Osteoblast (primary cell): ENCODE data around the gene TP73. TPM values are rescaled to one million over a fixed set of nuclear protein-coding genes. Genes with fewer than 3 reads are reported as not detected.

Experiments
- DNase-seq: peaks from one replicate; pipeline ENCODE4 v3.0.0; 2011; ENCODE audit warnings: low spot score, mixed read lengths; ENCODE audit not compliant: insufficient read length; ENCODE audit errors: missing footprints
- H2AFZ ChIP-seq: 2 replicates; pipeline ENCODE4 v1.6.0; 2011; ENCODE audit warnings: mild to moderate bottlenecking, low read length
- H3K27ac ChIP-seq: 2 replicates; pipeline ENCODE4 v1.5.1; 2011; ENCODE audit warnings: mild to moderate bottlenecking, low read depth, low read length, moderate library complexity
- H3K27me3 ChIP-seq: 2 replicates; pipeline ENCODE4 v1.6.0; 2012; ENCODE audit warnings: mild to moderate bottlenecking, control low read depth, inconsistent platforms, low read length, moderate library complexity; ENCODE audit not compliant: insufficient read depth
- H3K36me3 ChIP-seq: 2 replicates; pipeline ENCODE4 v1.5.1; 2011; ENCODE audit warnings: mild to moderate bottlenecking, low read length, control low read depth, moderate library complexity; ENCODE audit not compliant: insufficient read depth
- H3K4me1 ChIP-seq: 2 replicates; pipeline ENCODE4 v1.5.1; 2011; ENCODE audit warnings: mild to moderate bottlenecking, low read length, control low read depth, moderate library complexity; ENCODE audit not compliant: insufficient read depth
- H3K4me2 ChIP-seq: 2 replicates; pipeline ENCODE4 v1.6.0; 2011; ENCODE audit warnings: mild to moderate bottlenecking, low read length; ENCODE audit not compliant: insufficient read depth
- H3K4me3 ChIP-seq: fragments of 200-600 bp; sonication (generic); 3 replicates; pipeline ENCODE4 v1.5.1; 2012; ENCODE audit warnings: mild to moderate bottlenecking, low read length, inconsistent platforms; ENCODE audit not compliant: insufficient read depth
- H3K79me2 ChIP-seq: 2 replicates; pipeline ENCODE4 v1.6.0; 2012; ENCODE audit warnings: mild to moderate bottlenecking, low read length, control low read depth, inconsistent platforms; ENCODE audit not compliant: insufficient read depth
- H3K9me3 ChIP-seq: 2 replicates; pipeline ENCODE4 v1.5.1; 2011; ENCODE audit warnings: low read depth, low read length, control low read depth
- H4K20me1 ChIP-seq: 2 replicates; pipeline ENCODE4 v1.6.0; 2012; ENCODE audit warnings: mild to moderate bottlenecking, low read length, control low read depth; ENCODE audit not compliant: insufficient read depth
- CTCF ChIP-seq: IDR thresholded peaks from 2 replicates; pipeline ENCODE4 v1.5.1; 2011; ENCODE audit warnings: mild to moderate bottlenecking, low read depth, low read length, moderate library complexity; ENCODE audit errors: extremely low read depth
- total RNA-seq: library from RNA; depleted of rRNA; stranded (reverse); fragments of >200 nt; gene quantifications from 2 replicates; pipeline ENCODE4 v1.2.3, GENCODE V29; 2012

Gene TP73
- total RNA-seq, 1 donor = not detected

GRCh38 chr1:3679799-3680453 lies 27.6 kb downstream of the TP73 start:
- Histone ChIP-seq H3K36me3 (no peaks in the 10 kb centered on the region), H3K79me2 (no peaks in the 10 kb centered on the region), H3K27me3 (no peaks in the 10 kb centered on the region), H2AFZ (no peak overlapping the region), H3K4me1 (no peaks in the 10 kb centered on the region), H3K4me2 (no peak overlapping the region), H3K27ac (no peak overlapping the region), H3K4me3 (no peak overlapping the region), H4K20me1 (no peaks in the 10 kb centered on the region), H3K9me3 (no peaks in the 10 kb centered on the region)
- TF ChIP-seq CTCF = no peak
- no peak for DNase-seq

DNA sequence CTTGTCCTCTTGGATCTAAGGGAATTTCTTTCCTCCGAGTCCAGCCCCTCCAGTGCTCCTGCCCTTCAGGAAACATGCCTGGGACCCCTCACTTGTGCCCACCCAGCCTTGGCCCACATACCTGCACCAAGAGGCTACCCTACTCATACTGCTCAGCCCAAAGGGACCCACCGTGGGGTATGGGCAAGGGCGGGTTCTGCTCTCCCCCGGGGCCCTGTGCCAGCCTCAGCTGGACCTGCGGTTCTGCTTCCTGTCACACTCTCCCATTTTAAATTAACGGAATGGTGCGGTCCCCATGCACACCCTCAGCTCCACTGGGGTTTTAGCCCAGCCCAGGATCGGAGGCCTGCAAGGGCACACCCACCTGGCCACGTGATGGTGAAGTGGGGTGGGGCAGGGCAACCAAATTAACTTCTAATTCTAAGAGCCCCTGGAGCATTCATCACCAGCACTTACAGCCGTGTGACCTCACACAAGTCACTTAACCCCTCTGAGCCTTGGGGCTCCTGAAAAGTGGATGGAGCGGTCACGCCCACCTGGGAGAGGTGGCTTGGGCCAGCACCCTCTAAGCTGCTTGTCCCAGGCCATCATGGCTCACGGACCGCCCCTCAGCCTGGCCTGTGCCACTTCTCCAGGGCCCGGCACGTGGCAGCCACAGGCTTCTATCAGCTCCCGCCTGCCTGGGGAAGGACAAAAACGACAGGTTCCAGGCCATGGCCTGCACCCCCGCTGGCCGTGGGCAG lies 28.3 kb downstream of the TP73 start:
- no peaks in the 10 kb centered on the region for H4K20me1 ChIP-seq
- no peaks in the 10 kb centered on the region for H3K36me3 ChIP-seq
- H3K4me3 ChIP-seq = no peak overlapping the region
- H3K4me2 ChIP-seq = no peak overlapping the region
- no peak overlapping the region for H3K27ac ChIP-seq
- DNase-seq = no peak
- H3K79me2 ChIP-seq = no peaks in the 10 kb centered on the region
- no peaks in the 10 kb centered on the region for H3K9me3 ChIP-seq
- TF ChIP-seq CTCF = no peak
- H3K4me1 ChIP-seq = no peaks in the 10 kb centered on the region
- no peak overlapping the region for H2AFZ ChIP-seq
- H3K27me3 ChIP-seq = no peaks in the 10 kb centered on the region

DNA sequence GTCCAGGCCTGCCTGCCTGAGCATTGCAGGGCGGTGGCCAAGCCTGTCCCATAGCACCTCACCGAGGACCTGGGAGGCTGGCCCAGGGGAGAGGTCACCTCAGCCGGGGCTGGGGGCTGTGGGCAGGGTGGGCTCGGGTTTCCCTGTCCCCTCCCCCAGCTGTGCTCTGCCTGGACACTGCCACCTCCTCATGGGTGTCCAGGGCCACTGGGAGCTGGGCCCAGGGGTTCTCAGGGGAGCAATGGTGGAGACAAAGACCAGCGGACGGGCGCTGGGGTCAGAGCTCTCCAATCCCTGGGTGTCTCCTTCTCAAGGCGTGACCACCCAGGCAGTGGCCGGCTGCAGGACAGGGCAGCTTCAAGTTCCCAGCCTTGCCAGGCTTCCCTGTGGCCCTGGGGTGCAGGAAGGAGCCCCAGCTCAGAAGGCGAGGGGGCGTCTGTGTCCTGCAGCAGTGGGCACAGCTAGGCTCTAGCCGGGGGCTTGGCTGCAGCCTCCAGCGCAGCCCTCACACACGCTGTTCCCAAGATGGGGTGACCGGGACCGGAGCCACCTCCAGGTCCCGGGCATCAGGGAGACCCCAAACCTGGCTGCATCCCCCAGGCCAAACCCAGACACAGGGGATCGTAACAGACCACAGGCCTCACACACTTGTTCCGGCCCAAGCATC lies 29.0 kb downstream of the TP73 start:
- no peak for TF ChIP-seq CTCF
- no peak overlapping the region for H3K4me3 ChIP-seq
- H2AFZ ChIP-seq = no peak overlapping the region
- no peaks in the 10 kb centered on the region for H3K9me3 ChIP-seq
- H3K27ac ChIP-seq = no peak overlapping the region
- no peaks in the 10 kb centered on the region for H3K4me1 ChIP-seq
- no peaks in the 10 kb centered on the region for H3K36me3 ChIP-seq
- no peak for DNase-seq
- no peak overlapping the region for H3K4me2 ChIP-seq
- H3K27me3 ChIP-seq = no peaks in the 10 kb centered on the region
- H4K20me1 ChIP-seq = no peaks in the 10 kb centered on the region
- H3K79me2 ChIP-seq = no peaks in the 10 kb centered on the region
